CD4-positive, alpha-beta T cell (primary cell): ENCODE results near the gene HPD. TPM values are rescaled to one million over a fixed set of nuclear protein-coding genes. Genes with fewer than 3 reads are reported as not detected.
A peak's percentile ranks its signal among the peaks of the same experiment; 100 is the strongest.

Experiments used
- ATAC-seq: fragments of 200-7000 bp; cut with Tn5 transposase; one replicate; pipeline ENCODE4 v1.10.0; 2022; ENCODE audit warnings: mild to moderate bottlenecking; ENCODE audit not compliant: poor library complexity
- CTCF ChIA-PET: fragments of 350-600 bp; sonication (Branson Sonifier 250); formaldehyde crosslinking; loops from one replicate; lab custom pipeline; 2021; ENCODE audit warnings: antibody characterized with exemption, inconsistent platforms; lab: Charles Lee
- POLR2A ChIA-PET: fragments of 350-600 bp; sonication (Branson Sonifier 250); formaldehyde crosslinking; loops from one replicate; lab custom pipeline; 2021; ENCODE audit warnings: antibody characterized with exemption, inconsistent platforms; lab: Charles Lee
- DNase-seq, 14 experiments: peaks; one replicate each; pipeline ENCODE4 v3.0.0-alpha.2; 2013 to 2020; ENCODE audit warnings: mixed read lengths in 2 of 14
- H3K27ac ChIP-seq, 2 donors: one replicate each; pipeline versions ENCODE4 v1.5.1 to v1.7.0; 2013; ENCODE audit warnings: low read length in 2 of 2, low read depth in 1 of 2, mild to moderate bottlenecking in 1 of 2
- H3K27me3 ChIP-seq, 2 experiments: 1 replicate in 1 of 2; 2 replicates in 1 of 2; pipeline versions ENCODE4 v1.6.1 to v1.7.0; 2013; ENCODE audit warnings: low read length in 2 of 2, control low read depth in 1 of 2, mild to moderate bottlenecking in 1 of 2, moderate library complexity in 1 of 2; ENCODE audit not compliant: insufficient read depth in 2 of 2, control insufficient read depth in 1 of 2
- H3K36me3 ChIP-seq: one replicate; pipeline ENCODE4 v1.6.1; 2013; ENCODE audit warnings: low read length, control low read depth; ENCODE audit not compliant: insufficient read depth
- H3K4me1 ChIP-seq: one replicate; pipeline ENCODE4 v1.6.1; 2013; ENCODE audit warnings: low read length, control low read depth; ENCODE audit not compliant: insufficient read depth
- H3K4me3 ChIP-seq: one replicate; pipeline ENCODE4 v1.5.1; 2013; ENCODE audit warnings: mild to moderate bottlenecking, low read length, moderate library complexity
- H3K9me3 ChIP-seq, 2 experiments: 1 replicate in 1 of 2; 2 replicates in 1 of 2; pipeline versions ENCODE4 v1.6.1 to v1.7.0; 2013; ENCODE audit warnings: low read length in 2 of 2, mild to moderate bottlenecking in 2 of 2, control low read depth in 1 of 2, moderate library complexity in 1 of 2; ENCODE audit not compliant: control insufficient read depth in 1 of 2, insufficient read depth in 1 of 2
- H3K27ac Mint-ChIP-seq: one replicate; pipeline ENCODE4 v1.8.0; 2020; ENCODE audit warnings: mixed read lengths
- H3K27me3 Mint-ChIP-seq: one replicate; pipeline ENCODE4 v1.8.0; 2021; ENCODE audit warnings: mixed read lengths
- H3K36me3 Mint-ChIP-seq: one replicate; pipeline ENCODE4 v1.8.0; 2021; ENCODE audit warnings: low read depth, mixed read lengths
- H3K4me1 Mint-ChIP-seq: one replicate; pipeline ENCODE4 v1.8.0; 2021; ENCODE audit warnings: low read depth, mixed read lengths
- H3K4me3 Mint-ChIP-seq: one replicate; pipeline ENCODE4 v1.8.0; 2020; ENCODE audit warnings: mild to moderate bottlenecking, mixed read lengths
- H3K9me3 Mint-ChIP-seq: one replicate; pipeline ENCODE4 v1.8.0; 2020; ENCODE audit warnings: mixed read lengths
- intact Hi-C, 2 experiments: fragments of 100-400 bp; cut with DNase I in 1 of 2; cut with micrococcal nuclease in 1 of 2; formaldehyde crosslinking; loops; one replicate each; pipeline versions ENCODE4 v1.15.1 to v1.9.0; 2023 to 2025; cut with DNase I, micrococcal nuclease
- total RNA-seq, 174 experiments: library from RNA in 2 of 174; stranded (reverse) in 2 of 174; gene quantifications; one replicate each; pipeline ENCODE4 v1.2.3 and lab custom pipeline; 2021 to 2026
- TF ChIP-seq, protein P1 (sequence below): fragments of 200-600 bp; IDR thresholded peaks from one replicate; pipeline ENCODE4 v1.8.0; 2022; ENCODE audit warnings: antibody characterized with exemption, mild to moderate bottlenecking

HPD gene
- total RNA-seq, 2 experiments from 2014 or later, result not detected

DNA sequence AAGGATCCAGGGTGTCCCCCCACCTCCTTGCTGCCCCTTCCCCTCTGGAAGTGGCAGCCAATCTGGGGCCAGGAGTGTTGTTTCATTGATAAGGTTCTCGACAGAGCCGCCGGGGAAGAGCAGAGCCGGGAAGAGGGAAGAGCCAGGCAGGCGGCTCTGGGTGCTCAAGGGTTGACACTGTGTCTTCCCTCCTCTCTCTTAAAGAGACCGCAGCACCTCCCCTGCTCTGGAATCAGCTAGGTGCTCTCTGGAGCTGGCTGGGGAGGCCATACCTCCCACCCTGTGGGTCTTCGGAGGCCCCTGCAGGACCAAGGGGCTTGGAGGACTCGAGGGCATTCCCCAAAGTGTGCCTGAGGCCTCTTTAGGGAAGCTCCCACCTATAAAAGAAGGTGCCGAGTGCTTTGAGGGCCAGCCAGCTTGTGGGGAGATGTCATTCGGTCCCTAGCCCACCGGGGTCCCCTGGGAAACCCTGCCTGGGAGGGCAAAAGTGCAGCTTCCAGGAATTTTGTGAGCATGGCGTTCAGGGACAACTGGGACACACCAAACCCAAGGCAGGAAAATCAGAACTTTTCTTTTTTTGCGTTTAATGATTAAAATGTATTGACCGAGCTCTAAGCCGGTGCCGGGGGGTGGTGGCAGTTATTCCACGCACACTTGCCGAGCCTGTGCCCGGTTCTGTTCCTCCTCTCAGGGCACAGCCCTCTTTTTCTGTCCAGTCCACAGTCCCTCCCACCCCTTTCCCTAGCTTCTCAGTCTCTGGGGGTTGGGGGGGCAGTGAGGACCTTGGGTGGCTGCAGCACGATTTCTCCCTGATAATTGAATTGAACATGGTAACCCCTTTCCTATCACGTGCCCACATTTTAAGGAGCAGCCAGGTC, 51.9 kb downstream of the HPD start:
- Histone ChIP-seq H3K27ac (peak overlapping the region; percentile 54 to 64), H3K4me3 (peak overlapping the region; percentile 83), H3K9me3 (no peaks in the 10 kb centered on the region), H3K36me3 (peaks cover 51% of the 10 kb centered on the region), H3K27me3 (no peaks in the 10 kb centered on the region), H3K4me1 (peaks cover 59% of the 10 kb centered on the region)
- Mint-ChIP-seq H3K4me3 (peak overlapping the region; percentile 97), H3K27ac (peak overlapping the region; percentile 82), H3K4me1 (peaks cover 47% of the 10 kb centered on the region), H3K27me3 (no peaks in the 10 kb centered on the region), H3K9me3 (no peaks in the 10 kb centered on the region), H3K36me3 (peaks cover 63% of the 10 kb centered on the region)
- ATAC-seq, result no peak
- TF ChIP-seq, protein P1, sequence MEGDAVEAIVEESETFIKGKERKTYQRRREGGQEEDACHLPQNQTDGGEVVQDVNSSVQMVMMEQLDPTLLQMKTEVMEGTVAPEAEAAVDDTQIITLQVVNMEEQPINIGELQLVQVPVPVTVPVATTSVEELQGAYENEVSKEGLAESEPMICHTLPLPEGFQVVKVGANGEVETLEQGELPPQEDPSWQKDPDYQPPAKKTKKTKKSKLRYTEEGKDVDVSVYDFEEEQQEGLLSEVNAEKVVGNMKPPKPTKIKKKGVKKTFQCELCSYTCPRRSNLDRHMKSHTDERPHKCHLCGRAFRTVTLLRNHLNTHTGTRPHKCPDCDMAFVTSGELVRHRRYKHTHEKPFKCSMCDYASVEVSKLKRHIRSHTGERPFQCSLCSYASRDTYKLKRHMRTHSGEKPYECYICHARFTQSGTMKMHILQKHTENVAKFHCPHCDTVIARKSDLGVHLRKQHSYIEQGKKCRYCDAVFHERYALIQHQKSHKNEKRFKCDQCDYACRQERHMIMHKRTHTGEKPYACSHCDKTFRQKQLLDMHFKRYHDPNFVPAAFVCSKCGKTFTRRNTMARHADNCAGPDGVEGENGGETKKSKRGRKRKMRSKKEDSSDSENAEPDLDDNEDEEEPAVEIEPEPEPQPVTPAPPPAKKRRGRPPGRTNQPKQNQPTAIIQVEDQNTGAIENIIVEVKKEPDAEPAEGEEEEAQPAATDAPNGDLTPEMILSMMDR, result no peak
- DNase-seq, result no peak
- CTCF ChIA-PET, result interaction anchor here (0.8 to 16.5 kb wide), 3 partner anchors 11 to 82 kb away, joined by 3 to 746 read pairs (median 8); partner anchors contain the start of genes PSMD9 and RHOF
- intact Hi-C loops, result no loop called here
- POLR2A ChIA-PET, result interaction anchor here (1.0 to 34.6 kb wide), 7 partner anchors 8 to 180 kb away, joined by 3 to 1869 read pairs (median 6); partner anchors contain the start of genes PSMD9, RHOF, SETD1B and TMEM120B

DNA sequence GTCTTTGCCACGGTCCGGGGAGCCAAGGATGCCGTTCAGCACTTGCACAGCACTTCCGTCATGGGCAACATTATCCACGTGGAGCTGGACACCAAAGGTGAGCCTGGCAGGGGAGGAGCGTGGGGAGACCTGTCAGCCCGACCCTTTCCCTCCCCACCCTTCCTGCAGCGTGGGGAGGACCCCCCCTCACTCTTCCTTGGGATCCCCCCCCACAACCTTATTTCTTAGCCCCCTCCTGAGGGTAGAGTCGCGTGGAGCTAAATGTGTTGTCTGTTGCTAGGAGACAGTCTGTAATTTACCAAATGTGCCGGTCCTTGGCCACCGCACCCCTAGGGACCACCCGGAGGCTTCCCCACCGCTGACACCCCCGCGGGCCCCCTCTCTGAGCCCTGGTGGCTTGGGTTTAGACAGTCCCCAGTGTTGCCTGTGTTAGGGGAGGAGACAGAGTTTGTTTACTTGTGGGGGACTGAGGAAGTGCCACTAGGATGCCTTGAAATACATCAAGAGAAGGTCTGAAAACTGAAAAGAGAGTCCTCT, 52.6 kb downstream of the HPD start:
- TF ChIP-seq, protein P1, result no peak
- intact Hi-C loops, result no loop called here
- Mint-ChIP-seq H3K36me3 (peaks cover 64% of the 10 kb centered on the region), H3K27ac (peak overlapping the region; percentile 82), H3K9me3 (no peaks in the 10 kb centered on the region), H3K27me3 (no peaks in the 10 kb centered on the region), H3K4me1 (peaks cover 43% of the 10 kb centered on the region), H3K4me3 (peak overlapping the region; percentile 97)
- H3K9me3 ChIP-seq, result no peaks in the 10 kb centered on the region
- POLR2A ChIA-PET, result interaction anchor here (1.0 to 34.6 kb wide), 8 partner anchors 9 to 179 kb away, joined by 3 to 1869 read pairs (median 6); partner anchors contain the start of genes PSMD9, RHOF, SETD1B and TMEM120B
- CTCF ChIA-PET, result interaction anchor here (2.6 to 16.5 kb wide), 2 partner anchors 10 to 83 kb away, joined by 8 to 746 read pairs; partner anchors contain the start of genes PSMD9 and RHOF
- peak overlapping the region; percentile 83 for H3K4me3 ChIP-seq
- peak; percentile 9 for ATAC-seq
- H3K27me3 ChIP-seq, result no peaks in the 10 kb centered on the region
- peaks cover 46% of the 10 kb centered on the region for H3K36me3 ChIP-seq
- DNase-seq, result peak in 4 of 14 experiments; percentile 44 to 58 (median 48)
- peaks cover 53% of the 10 kb centered on the region for H3K4me1 ChIP-seq
- H3K27ac ChIP-seq, result peak overlapping the region; percentile 54 to 64
